Hepatocyte (in vitro differentiated cells): ENCODE data around the gene PARP8. TPM values are rescaled to one million over a fixed set of nuclear protein-coding genes. Genes with fewer than 3 reads are reported as not detected.

Experiments
- DNase-seq: peaks from one replicate; pipeline ENCODE4 v3.0.0-alpha.2; 2016; ENCODE audit warnings: low spot score
- H2AFZ ChIP-seq: fragments of 200-600 bp; sonication (generic); 2 replicates; pipeline ENCODE4 v1.6.0; 2016; ENCODE audit warnings: antibody characterized with exemption, mild to moderate bottlenecking
- H3K27ac ChIP-seq: fragments of 200-600 bp; sonication (generic); 2 replicates; pipeline ENCODE4 v1.5.1; 2016; ENCODE audit warnings: mild to moderate bottlenecking
- H3K27me3 ChIP-seq: fragments of 200-600 bp; sonication (generic); 2 replicates; pipeline ENCODE4 v1.6.1; 2016
- H3K36me3 ChIP-seq: fragments of 200-600 bp; sonication (generic); replicated peaks from 2 replicates; pipeline ENCODE4 v1.5.1; 2016; ENCODE audit warnings: low read depth; ENCODE audit not compliant: insufficient read depth
- H3K4me1 ChIP-seq: fragments of 200-600 bp; sonication (generic); 2 replicates; pipeline ENCODE4 v1.5.1; 2016; ENCODE audit warnings: mild to moderate bottlenecking, moderate library complexity; ENCODE audit not compliant: insufficient read depth
- H3K4me2 ChIP-seq: fragments of 200-600 bp; sonication (generic); 2 replicates; pipeline ENCODE4 v1.6.0; 2016
- H3K4me3 ChIP-seq: fragments of 200-600 bp; sonication (generic); 2 replicates; pipeline ENCODE4 v1.5.1; 2016; ENCODE audit warnings: mild to moderate bottlenecking
- H3K79me2 ChIP-seq: fragments of 200-600 bp; sonication (generic); 2 replicates; pipeline ENCODE4 v1.6.0; 2017; ENCODE audit warnings: mild to moderate bottlenecking
- H3K9me2 ChIP-seq: fragments of 200-600 bp; sonication (generic); replicated peaks from 2 replicates; pipeline ENCODE4 v1.6.0; 2017; ENCODE audit warnings: mild to moderate bottlenecking; ENCODE audit not compliant: insufficient read depth
- H3K9me3 ChIP-seq: fragments of 200-600 bp; sonication (generic); 2 replicates; pipeline ENCODE4 v1.5.1; 2016; ENCODE audit warnings: low read depth, mild to moderate bottlenecking
- H4K20me1 ChIP-seq: fragments of 200-600 bp; sonication (generic); 2 replicates; pipeline ENCODE4 v1.6.0; 2016; ENCODE audit warnings: mild to moderate bottlenecking; ENCODE audit not compliant: insufficient read depth, poor library complexity, severe bottlenecking
- EZH2 ChIP-seq: fragments of 200-600 bp; sonication (generic); IDR thresholded peaks from 2 replicates; pipeline ENCODE4 v1.6.1; 2016; ENCODE audit warnings: antibody characterized with exemption, mild to moderate bottlenecking, borderline replicate concordance
- EZH2phosphoT487 ChIP-seq: fragments of 200-600 bp; sonication (generic); IDR thresholded peaks from one replicate; pipeline ENCODE4 v1.6.1; 2018; ENCODE audit warnings: antibody characterized with exemption, mild to moderate bottlenecking, low read depth, moderate library complexity; ENCODE audit not compliant: unreplicated experiment, severe bottlenecking
- WGBS: methylation state at CpG from one replicate; pipeline ENCODE4 v1.1.6; 2016; ENCODE audit warnings: low lambda C conversion rate; ENCODE audit errors: missing lambda C conversion rate; 5-methylcytosine and 5-hydroxymethylcytosine counted together
- polyA plus RNA-seq: library from polyadenylated mRNA; unstranded; fragments of >200 nt; fragmentation: Nextera tagmentation; extraction: Ambion mirVana; gene quantifications from 2 replicates; pipeline ENCODE4 v1.2.1, GENCODE V29; 2016
- total RNA-seq: library from RNA; depleted of rRNA; stranded (reverse); fragments of >200 nt; gene quantifications from 2 replicates; pipeline ENCODE4 v1.2.3, GENCODE V29; 2014
- TF ChIP-seq, protein P1 (sequence below): fragments of 200-600 bp; sonication (generic); IDR thresholded peaks from 2 replicates; pipeline ENCODE4 v1.5.1; 2016; ENCODE audit warnings: antibody characterized with exemption, mild to moderate bottlenecking; ENCODE audit not compliant: poor library complexity

The PARP8 gene
- total and polyA plus RNA-seq, 2 experiments from 2014 or later: 11.9 to 18.0 TPM

DNA sequence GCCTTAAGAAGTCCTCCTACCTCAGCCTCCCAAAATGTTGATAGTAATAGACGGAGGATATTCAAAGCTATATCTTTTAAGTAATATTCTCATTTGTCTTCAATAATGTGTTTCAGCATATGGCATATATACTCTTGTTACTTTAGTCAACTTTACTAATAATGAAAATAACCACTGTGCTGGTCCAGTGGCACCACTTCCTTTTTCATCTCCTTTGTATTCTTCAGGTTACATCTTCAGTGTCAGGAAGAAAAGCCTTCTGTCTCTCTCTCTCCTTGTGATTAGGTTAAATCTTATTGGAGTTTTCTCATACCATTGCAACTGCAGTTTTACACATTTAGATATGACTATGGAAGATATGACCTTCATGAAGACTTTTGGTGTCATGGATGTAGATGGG is 31.3 kb downstream of the PARP8 start:
- no peaks in the 10 kb centered on the region for H3K36me3 ChIP-seq
- TF ChIP-seq, protein P1, sequence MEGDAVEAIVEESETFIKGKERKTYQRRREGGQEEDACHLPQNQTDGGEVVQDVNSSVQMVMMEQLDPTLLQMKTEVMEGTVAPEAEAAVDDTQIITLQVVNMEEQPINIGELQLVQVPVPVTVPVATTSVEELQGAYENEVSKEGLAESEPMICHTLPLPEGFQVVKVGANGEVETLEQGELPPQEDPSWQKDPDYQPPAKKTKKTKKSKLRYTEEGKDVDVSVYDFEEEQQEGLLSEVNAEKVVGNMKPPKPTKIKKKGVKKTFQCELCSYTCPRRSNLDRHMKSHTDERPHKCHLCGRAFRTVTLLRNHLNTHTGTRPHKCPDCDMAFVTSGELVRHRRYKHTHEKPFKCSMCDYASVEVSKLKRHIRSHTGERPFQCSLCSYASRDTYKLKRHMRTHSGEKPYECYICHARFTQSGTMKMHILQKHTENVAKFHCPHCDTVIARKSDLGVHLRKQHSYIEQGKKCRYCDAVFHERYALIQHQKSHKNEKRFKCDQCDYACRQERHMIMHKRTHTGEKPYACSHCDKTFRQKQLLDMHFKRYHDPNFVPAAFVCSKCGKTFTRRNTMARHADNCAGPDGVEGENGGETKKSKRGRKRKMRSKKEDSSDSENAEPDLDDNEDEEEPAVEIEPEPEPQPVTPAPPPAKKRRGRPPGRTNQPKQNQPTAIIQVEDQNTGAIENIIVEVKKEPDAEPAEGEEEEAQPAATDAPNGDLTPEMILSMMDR: no peak
- TF ChIP-seq EZH2: no peak
- no peak for TF ChIP-seq EZH2phosphoT487
- no peak overlapping the region for H2AFZ ChIP-seq
- no peaks in the 10 kb centered on the region for H3K9me3 ChIP-seq
- 87% methylated on average over 1 of the region's 1 CpG for WGBS
- no peak overlapping the region for H3K27ac ChIP-seq
- no peak overlapping the region for H3K4me3 ChIP-seq
- no peak for DNase-seq
- no peaks in the 10 kb centered on the region for H4K20me1 ChIP-seq
- no peaks in the 10 kb centered on the region for H3K27me3 ChIP-seq
- peaks cover 51% of the 10 kb centered on the region for H3K79me2 ChIP-seq
- H3K4me2 ChIP-seq: no peak overlapping the region
- H3K9me2 ChIP-seq: no peaks in the 10 kb centered on the region
- no peaks in the 10 kb centered on the region for H3K4me1 ChIP-seq

DNA sequence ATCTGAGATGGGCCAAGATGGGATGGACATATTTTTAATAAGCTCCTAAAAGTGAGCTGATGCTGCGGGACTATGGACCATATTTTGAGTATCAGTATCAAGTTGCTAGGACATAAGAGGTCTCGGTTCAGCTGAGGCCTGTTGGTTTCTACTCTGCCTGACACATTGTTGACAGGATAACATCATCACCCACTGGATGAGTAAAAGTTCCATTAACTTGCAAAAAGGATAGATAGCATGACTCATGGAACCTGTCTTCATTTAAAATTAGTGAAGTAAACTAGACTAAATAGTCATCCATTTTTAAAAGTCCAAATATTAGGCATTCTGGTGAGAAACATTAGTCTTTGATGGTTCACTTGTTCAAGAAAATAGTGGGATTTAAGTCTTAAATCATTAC is 33.3 kb downstream of the PARP8 start:
- H3K9me2 ChIP-seq: no peaks in the 10 kb centered on the region
- H3K79me2 ChIP-seq: peaks cover 49% of the 10 kb centered on the region
- no peak overlapping the region for H3K27ac ChIP-seq
- H3K4me1 ChIP-seq: no peaks in the 10 kb centered on the region
- no peak for DNase-seq
- 89% methylated on average over 2 of the region's 2 CpGs for WGBS
- TF ChIP-seq EZH2: no peak
- TF ChIP-seq, protein P1: no peak
- TF ChIP-seq EZH2phosphoT487: no peak
- H3K27me3 ChIP-seq: no peaks in the 10 kb centered on the region
- no peaks in the 10 kb centered on the region for H3K36me3 ChIP-seq
- H3K9me3 ChIP-seq: no peaks in the 10 kb centered on the region
- no peaks in the 10 kb centered on the region for H4K20me1 ChIP-seq
- H3K4me3 ChIP-seq: no peak overlapping the region
- H2AFZ ChIP-seq: no peak overlapping the region
- no peak overlapping the region for H3K4me2 ChIP-seq

DNA sequence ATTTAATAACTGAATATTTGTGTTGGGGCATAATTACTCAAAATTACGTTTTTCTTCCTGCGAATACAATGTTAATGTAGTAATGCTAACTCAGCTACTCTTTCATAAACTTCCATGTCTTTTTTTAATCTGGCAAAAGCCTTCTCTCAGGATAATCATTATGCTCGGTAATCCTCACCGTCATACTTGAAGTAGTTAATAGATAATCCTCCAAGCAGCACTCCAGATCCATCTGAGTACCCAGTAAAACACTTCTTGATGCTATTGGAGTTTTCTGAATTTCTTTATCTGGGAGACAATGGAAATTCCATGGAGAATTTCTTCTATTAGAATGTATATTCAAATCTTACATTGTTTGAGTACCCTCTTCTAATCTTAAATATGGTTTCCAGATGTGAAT is 34.3 kb downstream of the PARP8 start:
- Histone ChIP-seq H3K27me3 (no peaks in the 10 kb centered on the region), H3K9me2 (no peaks in the 10 kb centered on the region), H3K4me2 (no peak overlapping the region), H2AFZ (no peak overlapping the region), H3K4me1 (no peaks in the 10 kb centered on the region), H3K4me3 (no peak overlapping the region), H3K9me3 (no peaks in the 10 kb centered on the region), H3K27ac (no peak overlapping the region), H4K20me1 (no peaks in the 10 kb centered on the region), H3K79me2 (peaks cover 43% of the 10 kb centered on the region), H3K36me3 (no peaks in the 10 kb centered on the region)
- 77% methylated on average over 4 of the region's 4 CpGs for WGBS
- no peak for TF ChIP-seq EZH2phosphoT487
- TF ChIP-seq, protein P1: no peak
- no peak for TF ChIP-seq EZH2
- DNase-seq: no peak
